B cell (primary cell): ENCODE measurements around the gene CYP2W1. TPM values are rescaled to one million over a fixed set of nuclear protein-coding genes. Genes with fewer than 3 reads are reported as not detected.

Source experiments
- ATAC-seq: fragments of 200-7000 bp; cut with Tn5 transposase; one replicate; pipeline ENCODE4 v1.10.0; 2021; ENCODE audit warnings: low read depth, mild to moderate bottlenecking, moderate number of reproducible peaks, moderate library complexity
- CTCF ChIA-PET: fragments of 350-600 bp; sonication (Branson Sonifier 250); formaldehyde crosslinking; loops from one replicate; lab custom pipeline; 2021; ENCODE audit warnings: antibody characterized with exemption, inconsistent platforms; lab: Charles Lee
- POLR2A ChIA-PET: fragments of 350-600 bp; sonication (Branson Sonifier 250); formaldehyde crosslinking; loops from one replicate; lab custom pipeline; 2021; ENCODE audit warnings: antibody characterized with exemption; lab: Charles Lee
- DNase-seq: peaks from one replicate; pipeline ENCODE4 v3.0.0; 2013
- H2AFZ ChIP-seq: 2 replicates; pipeline ENCODE4 v1.6.1; 2012; ENCODE audit warnings: mild to moderate bottlenecking, low read depth, low read length; ENCODE audit not compliant: insufficient read depth, poor library complexity, severe bottlenecking
- H3K27ac ChIP-seq, 2 donors: 1 replicate in 1 of 2; 2 replicates in 1 of 2; pipeline ENCODE4 v1.5.1; 2012 to 2013; ENCODE audit warnings: low read length in 2 of 2, mild to moderate bottlenecking in 2 of 2, moderate library complexity in 1 of 2
- H3K27me3 ChIP-seq, 4 experiments: fragments of 200-600 bp in 1 of 4; sonication (generic) in 1 of 4; replicated peaks in 1 of 4; 1 replicate in 2 of 4; 2 replicates in 2 of 4; pipeline versions ENCODE4 v1.6.1 to v1.7.0; 2013 to 2016; ENCODE audit warnings: low read length in 3 of 4, mild to moderate bottlenecking in 2 of 4, mixed read lengths in 1 of 4, moderate library complexity in 1 of 4; ENCODE audit not compliant: insufficient read depth in 4 of 4, control insufficient read depth in 3 of 4; ENCODE audit errors: control extremely low read depth in 1 of 4
- H3K36me3 ChIP-seq, 2 experiments: replicated peaks in 1 of 2; 1 replicate in 1 of 2; 2 replicates in 1 of 2; pipeline versions ENCODE4 v1.6.1 to v1.7.1; 2013; ENCODE audit warnings: low read length in 1 of 2; ENCODE audit not compliant: insufficient read depth in 2 of 2, control insufficient read depth in 1 of 2; ENCODE audit errors: control extremely low read depth in 1 of 2, extremely low read depth in 1 of 2
- H3K4me1 ChIP-seq, 2 donors: fragments of 200-600 bp in 1 of 2; sonication (generic) in 1 of 2; 1 replicate in 1 of 2; 2 replicates in 1 of 2; pipeline versions ENCODE4 v1.5.1 to v1.6.1; 2013 to 2017; ENCODE audit warnings: low read length in 2 of 2; ENCODE audit not compliant: control insufficient read depth in 2 of 2, insufficient read depth in 2 of 2
- H3K4me2 ChIP-seq: replicated peaks from 2 replicates; pipeline ENCODE3; 2012; ENCODE audit warnings: mild to moderate bottlenecking, low read depth, low read length; ENCODE audit not compliant: poor library complexity, severe bottlenecking
- H3K4me3 ChIP-seq, 5 experiments: fragments of 200-600 bp in 1 of 5; sonication (generic) in 1 of 5; 1 replicate in 3 of 5; 2 replicates in 2 of 5; pipeline versions ENCODE4 v1.5.1 to v1.7.0; 2011 to 2016; ENCODE audit warnings: low read length in 4 of 5, mild to moderate bottlenecking in 4 of 5, low read depth in 2 of 5, control low read depth in 1 of 5, moderate library complexity in 1 of 5; ENCODE audit not compliant: insufficient read depth in 1 of 5; ENCODE audit errors: control extremely low read depth in 1 of 5, extremely low read depth in 1 of 5
- H3K79me2 ChIP-seq: fragments of 200-600 bp; sonication (generic); one replicate; pipeline ENCODE4 v1.6.0; 2016; ENCODE audit warnings: low read length; ENCODE audit not compliant: control insufficient read depth, insufficient read depth
- H3K9ac ChIP-seq: fragments of 200-600 bp; sonication (generic); 2 replicates; pipeline ENCODE4 v1.6.1; 2017; ENCODE audit warnings: mild to moderate bottlenecking, low read length, moderate library complexity
- H3K9me3 ChIP-seq, 3 donors: one replicate each; pipeline versions ENCODE4 v1.6.1 to v1.7.1; 2013; ENCODE audit warnings: low read length in 2 of 3; ENCODE audit not compliant: control insufficient read depth in 2 of 3, insufficient read depth in 1 of 3; ENCODE audit errors: control extremely low read depth in 1 of 3
- H4K20me1 ChIP-seq: 2 replicates; pipeline ENCODE4 v1.6.0; 2012; ENCODE audit warnings: mild to moderate bottlenecking, low read length; ENCODE audit not compliant: insufficient read depth, control insufficient read depth, poor library complexity, severe bottlenecking
- H3K27ac Mint-ChIP-seq: one replicate; pipeline ENCODE4 v1.8.0; 2021; ENCODE audit warnings: mixed read lengths
- H3K27me3 Mint-ChIP-seq: one replicate; pipeline ENCODE4 v1.8.0; 2021; ENCODE audit warnings: mixed read lengths
- H3K4me1 Mint-ChIP-seq: one replicate; pipeline ENCODE4 v1.8.0; 2021; ENCODE audit warnings: mixed read lengths
- H3K4me3 Mint-ChIP-seq: one replicate; pipeline ENCODE4 v1.8.0; 2021; ENCODE audit warnings: mixed read lengths
- H3K9me3 Mint-ChIP-seq: one replicate; pipeline ENCODE4 v1.8.0; 2022; ENCODE audit warnings: mixed read lengths; ENCODE audit not compliant: insufficient read depth
- EZH2 ChIP-seq: IDR thresholded peaks from 2 replicates; pipeline ENCODE4 v1.6.1; 2012; ENCODE audit warnings: borderline replicate concordance, low read depth, mild to moderate bottlenecking, moderate library complexity, low read length; ENCODE audit not compliant: insufficient read depth, poor library complexity, severe bottlenecking
- WGBS: methylation state at CpG from one replicate; pipeline ENCODE4 v1.1.5; 2013; ENCODE audit warnings: missing lambda C conversion rate; ENCODE audit not compliant: insufficient coverage; 5-methylcytosine and 5-hydroxymethylcytosine counted together
- intact Hi-C: fragments of 100-400 bp; cut with micrococcal nuclease; formaldehyde crosslinking; loops from one replicate; pipeline ENCODE4 v1.10.0; 2022
- polyA plus RNA-seq: library from polyadenylated mRNA; depleted of rRNA; stranded (reverse); fragments of >200 nt; gene quantifications from 2 replicates; pipeline ENCODE4 v1.2.3, GENCODE V29; 2012
- total RNA-seq, 2 donors: library from RNA; stranded (reverse); fragments of 120-200 nt in 1 of 2; gene quantifications; 1 replicate in 1 of 2; 2 replicates in 1 of 2; pipeline versions ENCODE4 v1.2.3 to v1.2.4, GENCODE V29; 2013 to 2022
- TF ChIP-seq, protein P1 (sequence below): fragments of 200-600 bp; IDR thresholded peaks from one replicate; pipeline ENCODE4 v1.8.0; 2022; ENCODE audit warnings: antibody characterized with exemption, mild to moderate bottlenecking

Gene CYP2W1
- total and polyA plus RNA-seq, 2 donors (not counting 1 experiment from before 2014, with no cell fraction given), result not detected

DNA sequence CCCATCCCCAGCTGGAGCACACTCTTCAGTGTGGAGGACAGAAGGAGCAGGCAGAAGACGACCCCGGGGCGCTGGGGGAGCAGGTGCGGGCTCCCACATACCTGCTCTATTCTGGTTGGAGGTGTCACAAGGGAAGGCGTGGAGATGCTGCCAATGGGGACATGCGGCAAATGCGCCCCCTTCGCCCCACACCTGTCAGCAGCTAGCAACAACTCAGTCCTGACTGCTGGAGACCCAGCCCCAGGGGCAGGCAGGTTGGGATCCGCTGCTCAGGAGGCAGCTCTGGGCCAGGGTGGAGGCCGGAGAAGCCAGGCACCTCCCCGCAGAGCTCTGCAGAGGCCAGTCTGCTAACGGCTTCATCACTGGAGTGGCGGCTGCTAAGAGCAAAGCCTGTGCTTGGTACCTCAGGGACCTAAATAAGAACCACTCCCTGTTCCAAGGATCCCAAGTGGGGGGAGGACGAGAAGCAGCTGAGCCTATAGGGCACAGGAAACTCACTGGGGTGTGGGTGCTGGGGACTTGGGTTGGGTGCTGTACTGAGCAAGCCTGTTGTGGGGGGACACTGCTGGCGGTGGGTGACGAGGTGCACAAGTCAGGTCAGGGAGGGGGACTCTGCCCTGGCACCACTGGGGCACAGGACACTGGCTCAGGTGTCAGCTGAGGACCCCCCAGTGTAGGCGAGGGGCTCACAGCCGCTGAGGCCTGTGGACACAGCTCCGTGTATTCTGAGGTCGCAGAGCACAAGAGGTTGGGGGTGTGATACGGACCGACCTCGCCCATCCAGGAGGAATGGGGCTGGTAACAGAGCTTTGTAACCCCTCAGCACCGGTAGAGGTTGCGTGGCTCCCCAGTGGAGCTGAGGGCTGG, 42.1 kb downstream of the CYP2W1 start:
- DNase-seq (no peak), ATAC-seq (no peak)
- Histone ChIP-seq H3K36me3 (peaks cover 0 to 21% of the 10 kb centered on the region in 2 experiments), H3K79me2 (peaks cover 50% of the 10 kb centered on the region), H3K27ac (peak overlapping the region; percentile 88 to 90), H3K4me2 (peak overlapping the region; percentile 97), H3K9me3 (peaks cover 0 to 38% (median 0%) of the 10 kb centered on the region in 3 donors), H3K4me1 (peaks cover 76 to 86% of the 10 kb centered on the region in 2 donors), H3K27me3 (peaks cover 0 to 2% (median 0%) of the 10 kb centered on the region in 4 experiments), H3K4me3 (peak overlapping the region in 2 of 5 experiments; percentile 20 to 23), H4K20me1 (peaks cover 57% of the 10 kb centered on the region), H2AFZ (no peak overlapping the region), H3K9ac (no peak overlapping the region)
- H3K4me3 Mint-ChIP-seq, result peak overlapping the region; percentile 94
- CTCF ChIA-PET, result interaction anchor here (0.9 to 6.9 kb wide), 9 partner anchors 20 to 151 kb away, joined by 3 to 57 read pairs (median 7); partner anchors contain the start of gene GPR146
- H3K27ac Mint-ChIP-seq, result peak overlapping the region; percentile 97
- H3K27me3 Mint-ChIP-seq, result no peaks in the 10 kb centered on the region
- H3K4me1 Mint-ChIP-seq, result peaks cover 73% of the 10 kb centered on the region
- POLR2A ChIA-PET, result interaction anchor here (0.6 to 2.0 kb wide), 7 partner anchors 13 to 70 kb away, joined by 3 to 15 read pairs (median 4); partner anchors contain the start of gene GPR146
- no peaks in the 10 kb centered on the region for H3K9me3 Mint-ChIP-seq
- WGBS, result 95% methylated on average over 24 of the region's 25 CpGs
- intact Hi-C loops, result loop anchor here (1.0 to 5.0 kb wide), 7 partner anchors 19 to 115 kb away; partner anchors contain the start of gene GPR146
- TF ChIP-seq, protein P1, sequence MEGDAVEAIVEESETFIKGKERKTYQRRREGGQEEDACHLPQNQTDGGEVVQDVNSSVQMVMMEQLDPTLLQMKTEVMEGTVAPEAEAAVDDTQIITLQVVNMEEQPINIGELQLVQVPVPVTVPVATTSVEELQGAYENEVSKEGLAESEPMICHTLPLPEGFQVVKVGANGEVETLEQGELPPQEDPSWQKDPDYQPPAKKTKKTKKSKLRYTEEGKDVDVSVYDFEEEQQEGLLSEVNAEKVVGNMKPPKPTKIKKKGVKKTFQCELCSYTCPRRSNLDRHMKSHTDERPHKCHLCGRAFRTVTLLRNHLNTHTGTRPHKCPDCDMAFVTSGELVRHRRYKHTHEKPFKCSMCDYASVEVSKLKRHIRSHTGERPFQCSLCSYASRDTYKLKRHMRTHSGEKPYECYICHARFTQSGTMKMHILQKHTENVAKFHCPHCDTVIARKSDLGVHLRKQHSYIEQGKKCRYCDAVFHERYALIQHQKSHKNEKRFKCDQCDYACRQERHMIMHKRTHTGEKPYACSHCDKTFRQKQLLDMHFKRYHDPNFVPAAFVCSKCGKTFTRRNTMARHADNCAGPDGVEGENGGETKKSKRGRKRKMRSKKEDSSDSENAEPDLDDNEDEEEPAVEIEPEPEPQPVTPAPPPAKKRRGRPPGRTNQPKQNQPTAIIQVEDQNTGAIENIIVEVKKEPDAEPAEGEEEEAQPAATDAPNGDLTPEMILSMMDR, result no peak
- no peak for TF ChIP-seq EZH2
